Measurements from ENCODE around the gene CCPG1.
A peak's percentile ranks its signal among the peaks of the same experiment; 100 is the strongest.
"Not testable (repeated sequence)": the region's sequence is repeated elsewhere in the genome, so short reads cannot be mapped to it uniquely, and the experiment has no call there.

CCPG1 gene

GRCh38 chr15:55420171-55420866 is 12.2 kb upstream of the CCPG1 start:
- H3K27ac ChIP-seq: no peak overlapping the region
- TF ChIP-seq ZFX (IDR thresholded peaks at IDR 0.05; ENCODE audit: borderline replicate concordance): no peak
- TF ChIP-seq CTCF (IDR thresholded peaks at IDR 0.05): no peak

GRCh38 chr15:55417678-55418077 is 9.5 kb upstream of the CCPG1 start:
- not testable (repeated sequence) for H3K27ac ChIP-seq

GRCh38 chr15:55408976-55409375 is 817 bp upstream of the CCPG1 start:
- peak overlapping the region; percentile 64 for H3K27ac ChIP-seq

GRCh38 chr15:55407498-55408011 is 604 bp downstream of the CCPG1 start:
- peak overlapping the region; percentile 64 for H3K27ac ChIP-seq
- no peak for TF ChIP-seq ZFX (IDR thresholded peaks at IDR 0.05; ENCODE audit: borderline replicate concordance)
- no peak for TF ChIP-seq CTCF (IDR thresholded peaks at IDR 0.05)

GRCh38 chr15:55403531-55403930 is 4.6 kb downstream of the CCPG1 start:
- no peak overlapping the region for H3K27ac ChIP-seq
- TF ChIP-seq ZFX (IDR thresholded peaks at IDR 0.05; ENCODE audit: borderline replicate concordance) (no peak), CTCF (IDR thresholded peaks at IDR 0.05) (no peak)

GRCh38 chr15:55402707-55403106 is 5.5 kb downstream of the CCPG1 start:
- H3K27ac ChIP-seq: no peak overlapping the region

GRCh38 chr15:55401786-55402246 is 6.3 kb downstream of the CCPG1 start:
- no peak overlapping the region for H3K27ac ChIP-seq
- TF ChIP-seq ZFX (IDR thresholded peaks at IDR 0.05; ENCODE audit: borderline replicate concordance): no peak
- TF ChIP-seq CTCF (IDR thresholded peaks at IDR 0.05): no peak

More at GRCh38 chr15:55402707-55403106, 5.5 kb downstream of the CCPG1 start:
- TF ChIP-seq CTCF (IDR thresholded peaks at IDR 0.05) (no peak), ZFX (IDR thresholded peaks at IDR 0.05; ENCODE audit: borderline replicate concordance) (no peak)

GRCh38 chr15:55400050-55400449 is 8.1 kb downstream of the CCPG1 start:
- H3K27ac ChIP-seq: not testable (repeated sequence)

- no peak overlapping the region for H3K27ac ChIP-seq
- no peak for TF ChIP-seq CTCF (IDR thresholded peaks at IDR 0.05)
- no peak for TF ChIP-seq ZFX (IDR thresholded peaks at IDR 0.05; ENCODE audit: borderline replicate concordance)
Observed at GRCh38 chr15:55398243-55398642, 9.9 kb downstream of the CCPG1 start.
